GM10248 (cell line): ENCODE measurements around the gene VASH2.
A peak's percentile ranks its signal among the peaks of the same experiment; 100 is the strongest.
"Not testable (repeated sequence)": the region's sequence is repeated elsewhere in the genome, so short reads cannot be mapped to it uniquely, and the experiment has no call there.

Experiments
- CTCF ChIA-PET: fragments of 300-600 bp; sonication (Branson Sonifier 250); formaldehyde crosslinking; extraction: SDS; loops from one replicate; lab custom pipeline; 2021; ENCODE audit warnings: antibody characterized with exemption; lab: Yijun Ruan, JAX
- POLR2A ChIA-PET: fragments of 350-650 bp; sonication (Branson Sonifier 250); formaldehyde crosslinking; extraction: SDS; loops from one replicate; lab custom pipeline; 2020; ENCODE audit warnings: antibody characterized with exemption; lab: Yijun Ruan, JAX
- DNase-seq: peaks from one replicate; pipeline ENCODE4 v3.0.0; 2012; ENCODE audit errors: extremely low spot score
- TF ChIP-seq, protein P1 (sequence below): IDR thresholded peaks from 2 replicates; pipeline ENCODE4 v1.5.1; 2012; ENCODE audit warnings: mild to moderate bottlenecking, low read depth; ENCODE audit errors: extremely low read depth, missing control alignments, control extremely low read depth

The VASH2 gene

DNA sequence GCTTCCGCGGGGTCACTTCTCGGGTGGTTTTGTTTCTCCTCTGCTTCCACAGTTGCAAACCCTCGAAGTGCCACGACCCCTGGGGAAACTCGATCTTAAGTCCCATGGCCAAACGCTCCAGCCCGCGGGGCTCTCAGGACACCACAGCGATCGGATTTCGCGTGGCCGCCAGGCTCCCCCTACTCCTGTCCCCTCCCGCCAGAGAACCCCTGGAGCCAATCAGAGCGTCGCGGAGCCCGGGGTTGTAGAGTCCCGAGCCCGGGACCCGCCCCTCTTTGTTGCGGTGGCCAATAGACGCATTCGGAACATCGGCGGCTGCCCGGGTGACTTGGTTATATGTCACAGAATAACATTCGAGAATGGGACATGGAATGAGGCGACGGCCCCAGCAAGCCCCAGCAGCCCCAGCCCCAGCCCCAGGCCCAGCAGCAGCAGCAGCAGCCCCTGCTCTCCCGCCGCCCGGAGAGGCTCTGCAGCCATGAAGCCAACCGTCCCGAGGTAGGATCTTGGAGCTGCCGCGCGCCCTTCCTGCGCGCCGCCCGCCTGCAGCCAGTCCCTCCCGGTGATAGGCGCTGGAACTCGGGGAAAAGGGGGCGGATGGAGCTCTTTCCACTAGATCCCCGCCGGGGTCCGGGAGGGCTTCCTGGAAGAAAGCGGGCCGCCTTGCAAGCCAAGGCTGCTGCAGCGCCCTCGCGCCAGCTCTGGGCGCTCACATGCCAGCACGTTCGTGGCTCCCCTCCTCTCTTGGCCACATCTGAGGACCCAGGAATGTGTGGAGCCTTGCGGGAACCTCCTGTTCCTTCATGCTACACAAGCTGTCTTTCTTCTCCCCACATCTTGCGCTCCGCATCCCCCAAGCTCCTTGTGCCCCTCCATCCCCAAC, at the start of gene VASH2:
TSS of gene VASH2 (plus strand) at position 299 of the 883 bp plus-strand sequence. CDS start 1,002 bp downstream, outside the sequence.
- TF ChIP-seq, protein P1, sequence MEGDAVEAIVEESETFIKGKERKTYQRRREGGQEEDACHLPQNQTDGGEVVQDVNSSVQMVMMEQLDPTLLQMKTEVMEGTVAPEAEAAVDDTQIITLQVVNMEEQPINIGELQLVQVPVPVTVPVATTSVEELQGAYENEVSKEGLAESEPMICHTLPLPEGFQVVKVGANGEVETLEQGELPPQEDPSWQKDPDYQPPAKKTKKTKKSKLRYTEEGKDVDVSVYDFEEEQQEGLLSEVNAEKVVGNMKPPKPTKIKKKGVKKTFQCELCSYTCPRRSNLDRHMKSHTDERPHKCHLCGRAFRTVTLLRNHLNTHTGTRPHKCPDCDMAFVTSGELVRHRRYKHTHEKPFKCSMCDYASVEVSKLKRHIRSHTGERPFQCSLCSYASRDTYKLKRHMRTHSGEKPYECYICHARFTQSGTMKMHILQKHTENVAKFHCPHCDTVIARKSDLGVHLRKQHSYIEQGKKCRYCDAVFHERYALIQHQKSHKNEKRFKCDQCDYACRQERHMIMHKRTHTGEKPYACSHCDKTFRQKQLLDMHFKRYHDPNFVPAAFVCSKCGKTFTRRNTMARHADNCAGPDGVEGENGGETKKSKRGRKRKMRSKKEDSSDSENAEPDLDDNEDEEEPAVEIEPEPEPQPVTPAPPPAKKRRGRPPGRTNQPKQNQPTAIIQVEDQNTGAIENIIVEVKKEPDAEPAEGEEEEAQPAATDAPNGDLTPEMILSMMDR: no peak
- DNase-seq: peak; percentile 95
- POLR2A ChIA-PET: interaction anchor here (1.1 to 1.6 kb wide), 4 partner anchors 17 to 342 kb away, joined by 3 to 5 read pairs (median 4); partner anchors contain the start of genes ATF3, NSL1 and TATDN3
- CTCF ChIA-PET: interaction anchor here (0.9 to 6.7 kb wide), 8 partner anchors 11 to 199 kb away, joined by 3 to 66 read pairs (median 4); no protein-coding TSS in a partner anchor

DNA sequence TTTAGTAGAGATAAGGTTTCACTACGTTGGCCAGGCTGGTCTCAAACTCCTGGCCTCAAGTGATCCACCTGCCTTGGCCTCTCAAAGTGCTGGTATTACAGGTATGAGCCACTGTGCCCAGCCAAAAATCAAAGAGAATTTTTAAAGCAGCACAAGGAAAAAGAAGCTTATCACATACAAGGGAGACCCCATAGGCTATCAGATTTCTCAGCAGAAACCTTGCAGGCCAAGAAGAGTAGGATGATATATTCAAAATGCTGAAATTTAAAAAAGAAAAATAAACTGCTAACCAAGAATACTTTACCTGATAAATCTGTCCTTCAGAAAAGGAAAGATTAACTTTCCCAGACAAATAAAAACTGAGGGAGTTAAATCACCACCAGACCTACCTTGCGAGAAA, 49.1 kb upstream of the VASH2 start:
- POLR2A ChIA-PET: interaction anchor here (0.7 kb wide), 1 partner anchor 35 kb away, joined by 4 read pairs; no protein-coding TSS in a partner anchor
- TF ChIP-seq, protein P1: no peak
- CTCF ChIA-PET: interaction anchor here (0.7 to 2.7 kb wide), 4 partner anchors 9 to 236 kb away, joined by 3 to 10 read pairs (median 3); no protein-coding TSS in a partner anchor
- no peak for DNase-seq

GRCh38 chr1:212902054-212902453, 48.3 kb upstream of the VASH2 start:
- DNase-seq: no peak
- POLR2A ChIA-PET: no interaction called here
- TF ChIP-seq, protein P1: no peak
- CTCF ChIA-PET: interaction anchor here (1.0 to 2.7 kb wide), 3 partner anchors 9 to 73 kb away, joined by 3 to 10 read pairs (median 4); no protein-coding TSS in a partner anchor

GRCh38 chr1:212903664-212904063, 46.7 kb upstream of the VASH2 start:
- no peak for DNase-seq
- CTCF ChIA-PET: no interaction called here
- POLR2A ChIA-PET: no interaction called here
- TF ChIP-seq, protein P1: no peak

GRCh38 chr1:212908071-212908470, 42.3 kb upstream of the VASH2 start:
- POLR2A ChIA-PET, DNase-seq: not testable (repeated sequence)
- CTCF ChIA-PET: interaction anchor here (1.3 kb wide), 1 partner anchor 8 kb away, joined by 4 read pairs; no protein-coding TSS in a partner anchor

GRCh38 chr1:212908971-212909370, 41.4 kb upstream of the VASH2 start:
- ChIA-PET CTCF (interaction anchor here (1.0 kb wide), 1 partner anchor 9 kb away, joined by 3 read pairs; no protein-coding TSS in a partner anchor), POLR2A (no interaction called here)
- TF ChIP-seq, protein P1: no peak
- no peak for DNase-seq
